ENCODE measurements around the gene MPDU1.

GRCh38 chr17:7549401-7550055, 34.1 kb upstream of the MPDU1 start:
- no peak for TF ChIP-seq CTCF (IDR thresholded peaks at IDR 0.05)
- no peak for TF ChIP-seq POLR2A (IDR thresholded peaks at IDR 0.05)

Data from Peyer's patch (tissue), 4 donors.